HUES6 (cell line): ENCODE results near the gene FAM118A.
"Not testable (repeated sequence)": the region's sequence is repeated elsewhere in the genome, so short reads cannot be mapped to it uniquely, and the experiment has no call there.

ENCODE experiments used
- H3K27ac ChIP-seq: 2 replicates; pipeline ENCODE4 v1.7.0; 2013; ENCODE audit warnings: low read depth, mild to moderate bottlenecking, low read length, inconsistent platforms
- H3K27me3 ChIP-seq: 2 replicates; pipeline ENCODE4 v1.6.1; 2013; ENCODE audit warnings: low read length; ENCODE audit not compliant: control insufficient read depth, insufficient read depth
- H3K36me3 ChIP-seq: 2 replicates; pipeline ENCODE4 v1.6.1; 2013; ENCODE audit warnings: low read length; ENCODE audit not compliant: control insufficient read depth, insufficient read depth
- H3K4me1 ChIP-seq: 2 replicates; pipeline ENCODE4 v1.6.1; 2013; ENCODE audit warnings: low read length; ENCODE audit not compliant: control insufficient read depth, insufficient read depth
- H3K4me3 ChIP-seq: 2 replicates; pipeline ENCODE4 v1.5.1; 2013; ENCODE audit warnings: low read depth, low read length
- H3K9ac ChIP-seq: one replicate; pipeline ENCODE4 v1.6.1; 2013; ENCODE audit warnings: mild to moderate bottlenecking, low read length
- H3K9me3 ChIP-seq: 2 replicates; pipeline ENCODE4 v1.6.1; 2013; ENCODE audit warnings: low read depth, low read length; ENCODE audit not compliant: control insufficient read depth, insufficient read depth

Gene FAM118A

GRCh38 chr22:45309422-45310227 is at the start of gene FAM118A:
TSS of gene FAM118A (plus strand) at chr22:45309934. CDS start at chr22:45322380, 12,446 bp downstream.
- H3K27ac ChIP-seq = peak within 1 kb of the TSS; percentile 55; the same call in 1 of the 2 replicates

GRCh38 chr22:45260395-45260759 is 49.4 kb upstream of the FAM118A start:
- H3K36me3 ChIP-seq, H3K4me1 ChIP-seq, H3K4me3 ChIP-seq, H3K9ac ChIP-seq, H3K27ac ChIP-seq, H3K9me3 ChIP-seq: not testable (repeated sequence)
- peaks cover 12% of the 10 kb centered on the region; the same call in 1 of the 2 replicates for H3K27me3 ChIP-seq

More at GRCh38 chr22:45309422-45310227, at the start of gene FAM118A:
- Histone ChIP-seq H3K9ac (peak within 1 kb of the TSS; percentile 64), H3K36me3 (0 out of 2 replicates have a peak, but pooled peaks cover 5% of the 10 kb centered on the region), H3K4me3 (peak within 1 kb of the TSS; percentile 85), H3K4me1 (peaks cover 31% of the 10 kb centered on the region), H3K9me3 (no peaks in the 10 kb centered on the region), H3K27me3 (peaks cover 5% of the 10 kb centered on the region; the same call in 1 of the 2 replicates)

- Histone ChIP-seq H3K4me1 (no peaks in the 10 kb centered on the region), H3K36me3 (no peaks in the 10 kb centered on the region), H3K4me3 (no peak overlapping the region), H3K9me3 (peaks cover 3% of the 10 kb centered on the region; the same call in 1 of the 2 replicates), H3K27ac (no peak overlapping the region), H3K9ac (no peak overlapping the region), H3K27me3 (peaks cover 12% of the 10 kb centered on the region; the same call in 1 of the 2 replicates)
Observed at GRCh38 chr22:45261407-45262088, 48.2 kb upstream of the FAM118A start.

- Histone ChIP-seq H3K4me3 (no peak overlapping the region), H3K27ac (no peak overlapping the region), H3K9ac (no peak overlapping the region)
Observed at GRCh38 chr22:45262195-45262930, 47.4 kb upstream of the FAM118A start.

GRCh38 chr22:45262931-45263462 is 46.7 kb upstream of the FAM118A start:
- no peak overlapping the region for H3K4me3 ChIP-seq
- no peaks in the 10 kb centered on the region for H3K36me3 ChIP-seq
- H3K9me3 ChIP-seq = no peaks in the 10 kb centered on the region
- H3K27ac ChIP-seq = no peak overlapping the region
- peaks cover 12% of the 10 kb centered on the region; the same call in 1 of the 2 replicates for H3K27me3 ChIP-seq
- H3K9ac ChIP-seq = no peak overlapping the region
- no peaks in the 10 kb centered on the region for H3K4me1 ChIP-seq

More at GRCh38 chr22:45262195-45262930, 47.4 kb upstream of the FAM118A start:
- Histone ChIP-seq H3K4me1 (no peaks in the 10 kb centered on the region), H3K9me3 (peaks cover under 1% of the 10 kb centered on the region; the same call in 1 of the 2 replicates), H3K27me3 (peaks cover 12% of the 10 kb centered on the region; the same call in 1 of the 2 replicates), H3K36me3 (no peaks in the 10 kb centered on the region)

GRCh38 chr22:45263463-45264269 is 46.1 kb upstream of the FAM118A start:
- Histone ChIP-seq H3K36me3 (no peaks in the 10 kb centered on the region), H3K9ac (no peak overlapping the region), H3K4me1 (no peaks in the 10 kb centered on the region), H3K4me3 (no peak overlapping the region), H3K27me3 (peaks cover 12% of the 10 kb centered on the region; the same call in 1 of the 2 replicates), H3K9me3 (no peaks in the 10 kb centered on the region), H3K27ac (no peak overlapping the region)

GRCh38 chr22:45265535-45265934 is 44.2 kb upstream of the FAM118A start:
- H3K27ac ChIP-seq = no peak overlapping the region
- H3K9ac ChIP-seq = no peak overlapping the region
- H3K4me3 ChIP-seq = no peak overlapping the region
- peaks cover 13% of the 10 kb centered on the region for H3K4me1 ChIP-seq
- H3K27me3 ChIP-seq = peaks cover 25% of the 10 kb centered on the region
- no peaks in the 10 kb centered on the region for H3K36me3 ChIP-seq
- H3K9me3 ChIP-seq = no peaks in the 10 kb centered on the region

- peak overlapping the region; percentile 75 for H3K4me3 ChIP-seq
- no peaks in the 10 kb centered on the region for H3K9me3 ChIP-seq
- peak overlapping the region; percentile 80 for H3K9ac ChIP-seq
- no peak overlapping the region; the same call in 1 of the 2 replicates for H3K27ac ChIP-seq
- peaks cover 18% of the 10 kb centered on the region for H3K4me1 ChIP-seq
- H3K27me3 ChIP-seq = peaks cover 21% of the 10 kb centered on the region
- H3K36me3 ChIP-seq = no peaks in the 10 kb centered on the region
Observed at GRCh38 chr22:45268167-45268957, 41.4 kb upstream of the FAM118A start.

- Histone ChIP-seq H3K4me1 (peaks cover 18% of the 10 kb centered on the region), H3K36me3 (no peaks in the 10 kb centered on the region), H3K4me3 (peak overlapping the region; percentile 81), H3K9ac (peak overlapping the region; percentile 80), H3K27me3 (peaks cover 18% of the 10 kb centered on the region), H3K9me3 (no peaks in the 10 kb centered on the region), H3K27ac (no peak overlapping the region; the same call in 1 of the 2 replicates)
Observed at GRCh38 chr22:45268958-45269844, 40.5 kb upstream of the FAM118A start.
